Lower leg skin (tissue), 4 donors: ENCODE data around the gene SH3D19. TPM values are rescaled to one million over a fixed set of nuclear protein-coding genes. Genes with fewer than 3 reads are reported as not detected.

Source experiments
- DNase-seq, 2 donors: peaks; one replicate each; pipeline ENCODE4 v3.0.0-alpha.2; 2019; ENCODE audit warnings: low spot score in 2 of 2
- H3K4me3 ChIP-seq: fragments of 200-600 bp; sonication (generic); 2 replicates; pipeline ENCODE4 v1.5.1; 2017; ENCODE audit warnings: mild to moderate bottlenecking, low read depth; ENCODE audit not compliant: poor library complexity, severe bottlenecking
- CTCF ChIP-seq, 3 donors: fragments of 450-650 bp; IDR thresholded peaks; one replicate each; pipeline ENCODE4 v1.5.1; 2016; ENCODE audit warnings: antibody characterized with exemption in 3 of 3, mild to moderate bottlenecking in 3 of 3, moderate library complexity in 2 of 3
- POLR2A ChIP-seq, 2 donors: fragments of 450-650 bp; IDR thresholded peaks; one replicate each; pipeline ENCODE4 v1.6.1; 2016 to 2017; ENCODE audit warnings: antibody characterized with exemption in 2 of 2, mild to moderate bottlenecking in 1 of 2, moderate library complexity in 1 of 2
- WGBS, 2 donors: methylation state at CpG; one replicate each; pipeline ENCODE4 v1.1.5; 2018; 5-methylcytosine and 5-hydroxymethylcytosine counted together
- intact Hi-C: fragments of 100-400 bp; cut with DNase I; formaldehyde crosslinking; loops from one replicate; pipeline ENCODE4 v1.15.0; 2023; ENCODE audit warnings: low total_unique reads
- total RNA-seq, 4 donors: library from RNA; depleted of rRNA; stranded (reverse); fragments of >200 nt; gene quantifications; one replicate each; pipeline ENCODE4 v1.1.0, GENCODE V29; 2016

SH3D19 gene
- total RNA-seq, 4 donors from 2014 or later: 70.8 to 82.5 (median 78.6) TPM

- no peak for DNase-seq
- 85 to 89% methylated on average over 2 of the region's 2 CpGs for WGBS, 2 donors
- intact Hi-C loops: no loop called here
- no peak overlapping the region for H3K4me3 ChIP-seq
- TF ChIP-seq CTCF (IDR thresholded peaks at IDR 0.05): no peak
- no peak for TF ChIP-seq POLR2A (IDR thresholded peaks at IDR 0.05)
These were observed 123.0 kb downstream of the SH3D19 start for GRCh38 chr4:151202381-151202780.

GRCh38 chr4:151199319-151200190 lies 125.8 kb downstream of the SH3D19 start:
- TF ChIP-seq CTCF (IDR thresholded peaks at IDR 0.05) (no peak), POLR2A (IDR thresholded peaks at IDR 0.05) (no peak)
- WGBS, 2 donors: 64 to 77% methylated on average over 6 of the region's 6 CpGs
- no peak for DNase-seq
- no peak overlapping the region for H3K4me3 ChIP-seq
- intact Hi-C loops: no loop called here

DNA sequence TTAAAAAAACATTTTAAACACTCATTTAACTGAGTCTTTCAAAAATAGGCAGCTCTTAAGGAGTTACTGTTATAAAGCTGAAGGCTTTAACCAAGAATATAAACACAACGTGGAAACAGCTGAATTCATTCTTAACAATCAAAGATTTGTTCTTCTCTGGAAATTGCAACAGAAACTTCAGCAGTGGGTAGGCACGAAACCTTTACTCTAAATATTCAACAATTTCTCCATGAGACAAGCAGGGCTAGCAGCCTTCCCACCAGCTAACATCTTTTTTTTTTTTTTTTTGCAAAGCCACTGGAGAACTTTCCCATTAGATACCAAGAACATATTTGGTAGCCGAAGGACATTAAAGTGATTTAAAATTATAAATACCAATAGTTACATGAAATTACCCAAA lies 126.7 kb downstream of the SH3D19 start:
- no peak for DNase-seq
- H3K4me3 ChIP-seq: no peak overlapping the region
- WGBS, 2 donors: 50 to 55% methylated on average over 3 of the region's 3 CpGs
- intact Hi-C loops: no loop called here
- TF ChIP-seq CTCF (IDR thresholded peaks at IDR 0.05) (no peak), POLR2A (IDR thresholded peaks at IDR 0.05) (no peak)

DNA sequence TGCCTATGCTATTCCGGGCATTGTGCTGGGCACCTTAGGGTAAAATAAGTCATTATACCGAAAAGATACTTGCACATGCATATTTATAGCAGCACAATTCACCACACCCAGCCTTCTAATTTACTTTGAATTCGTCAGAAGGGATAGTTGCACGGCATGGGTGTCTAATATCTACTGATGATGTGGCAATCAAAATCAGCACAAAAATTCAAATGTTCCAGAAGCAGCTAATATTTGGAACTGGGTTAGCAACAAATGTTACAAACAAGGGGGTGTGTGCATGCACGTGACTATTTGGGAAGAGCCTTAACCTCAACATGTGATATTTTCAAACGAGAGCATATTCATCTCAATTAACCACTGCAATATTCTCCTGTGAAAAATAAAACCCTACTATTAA lies 128.2 kb downstream of the SH3D19 start:
- intact Hi-C loops: no loop called here
- TF ChIP-seq CTCF (IDR thresholded peaks at IDR 0.05) (no peak), POLR2A (IDR thresholded peaks at IDR 0.05) (no peak)
- DNase-seq: peak in 1 of 2 donors; percentile 85
- WGBS, 2 donors: 25 to 27% methylated on average over 6 of the region's 6 CpGs
- H3K4me3 ChIP-seq: no peak overlapping the region

- intact Hi-C loops: no loop called here
- TF ChIP-seq POLR2A (IDR thresholded peaks at IDR 0.05) (no peak), CTCF (IDR thresholded peaks at IDR 0.05) (no peak)
- H3K4me3 ChIP-seq: no peak overlapping the region
- DNase-seq: peak in 1 of 2 donors; percentile 35
- WGBS, 2 donors: 4 to 5% methylated on average over 5 of the region's 5 CpGs
These were observed 129.6 kb downstream of the SH3D19 start for GRCh38 chr4:151195801-151196200.
